ENCODE results near the gene ABCD3. TPM values are rescaled to one million over a fixed set of nuclear protein-coding genes. Genes with fewer than 3 reads are reported as not detected.
"Not testable (repeated sequence)": the region's sequence is repeated elsewhere in the genome, so short reads cannot be mapped to it uniquely, and the experiment has no call there.

Gene ABCD3
- polyA plus RNA-seq, 2 of the 4 experiments (the other 2 are of a cell fraction): 31.3 to 44.8 TPM

- ATAC-seq (no peak), DNase-seq (ENCODE audit: low read depth in 1 of 2, low spot score in 1 of 2) (no peak), FAIRE-seq (no peak)
- Histone ChIP-seq H3K27ac (peak overlapping the region; percentile 6 to 50; a peak in 2 of 6 replicates), H3K9me3 (no peaks in the 10 kb centered on the region), H3K4me1 (peaks cover 72% of the 10 kb centered on the region), H3K4me3 (no peak overlapping the region), H3K4me2 (peak overlapping the region; percentile 88)
- 57% methylated on average over 7 of the region's 8 CpGs for WGBS (ENCODE audit: missing lambda C conversion rate)
- TF ChIP-seq RNF2 (IDR thresholded peaks at IDR 0.05; ENCODE audit: borderline replicate concordance, low read depth) (no peak), FOXS1 (CRISPR knock-in tag; IDR thresholded peaks at IDR 0.05) (no peak), CBX2 (IDR thresholded peaks at IDR 0.05; ENCODE audit: borderline replicate concordance, low read depth) (no peak), HDAC2 (IDR thresholded peaks at IDR 0.05) (no peak), RAD21 (conservative IDR thresholded peaks at IDR 0.05 in 1 of 2, IDR thresholded peaks at IDR 0.05 in 1 of 2) (no peak), POLR2AphosphoS2 (conservative IDR thresholded peaks at IDR 0.05; ENCODE audit: low read length) (no peak), SREBF2 (IDR thresholded peaks at IDR 0.05) (no peak), HOXB13 (CRISPR knock-in tag; IDR thresholded peaks at IDR 0.05; ENCODE audit: low read depth) (no peak), NR3C1 (IDR thresholded peaks at IDR 0.05) (no peak), RFX5 (IDR thresholded peaks at IDR 0.05) (no peak), FOSB (CRISPR knock-in tag; IDR thresholded peaks at IDR 0.05) (no peak), EP300 (IDR thresholded peaks at IDR 0.05) (no peak)
- TF ChIP-seq, protein P1, sequence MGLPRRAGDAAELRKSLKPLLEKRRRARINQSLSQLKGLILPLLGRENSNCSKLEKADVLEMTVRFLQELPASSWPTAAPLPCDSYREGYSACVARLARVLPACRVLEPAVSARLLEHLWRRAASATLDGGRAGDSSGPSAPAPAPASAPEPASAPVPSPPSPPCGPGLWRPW (IDR thresholded peaks at IDR 0.05): no peak
- ChIA-PET CTCF (interaction anchor here (0.5 to 1.1 kb wide), 4 partner anchors 18 to 361 kb away, joined by 3 to 4 read pairs (median 4); no protein-coding TSS in a partner anchor), POLR2A (no interaction called here)
Measured at GRCh38 chr1:94422115-94422820, 4.1 kb downstream of the ABCD3 start.

- POLR2A ChIA-PET: no interaction called here
- no peaks in the 10 kb centered on the region for H3K9me3 ChIP-seq
- peak overlapping the region; percentile 17; the same call in 1 of the 3 replicates for H3K4me3 ChIP-seq
- CTCF ChIA-PET: interaction anchor here (0.6 kb wide), 2 partner anchors 90 to 386 kb away, joined by 3 read pairs; no protein-coding TSS in a partner anchor
- DNase-seq (ENCODE audit: low read depth in 1 of 2, low spot score in 1 of 2) (no peak), FAIRE-seq (no peak), ATAC-seq (no peak)
- H3K4me2 ChIP-seq: peak overlapping the region; percentile 90
- WGBS (ENCODE audit: missing lambda C conversion rate): 14% methylated on average over 4 of the region's 4 CpGs
- TF ChIP-seq RAD21 (conservative IDR thresholded peaks at IDR 0.05 in 1 of 2, IDR thresholded peaks at IDR 0.05 in 1 of 2) (no peak), CHD2 (IDR thresholded peaks at IDR 0.05; ENCODE audit: low read length, partially characterized antibody) (no peak), HDAC2 (IDR thresholded peaks at IDR 0.05) (no peak), MAZ (IDR thresholded peaks at IDR 0.05; ENCODE audit: borderline replicate concordance, low read depth, low read length) (no peak), SREBF2 (IDR thresholded peaks at IDR 0.05) (no peak), EHF (CRISPR knock-in tag; IDR thresholded peaks at IDR 0.05) (no peak), NFE2L2 (conservative IDR thresholded peaks at IDR 0.05; ENCODE audit: low read length) (no peak), CHD4 (IDR thresholded peaks at IDR 0.05; ENCODE audit: borderline replicate concordance) (no peak), POLR2AphosphoS2 (conservative IDR thresholded peaks at IDR 0.05; ENCODE audit: low read length) (no peak), ZNF302 (CRISPR knock-in tag; IDR thresholded peaks at IDR 0.05) (no peak), KDM5A (IDR thresholded peaks at IDR 0.05) (no peak), CEBPB (IDR thresholded peaks at IDR 0.05) (no peak), RNF2 (IDR thresholded peaks at IDR 0.05; ENCODE audit: borderline replicate concordance, low read depth) (no peak), RCOR1 (IDR thresholded peaks at IDR 0.05; ENCODE audit: low read depth, low read length) (no peak), ESRRA (IDR thresholded peaks at IDR 0.05; ENCODE audit: borderline replicate concordance, low read length) (no peak)
- TF ChIP-seq, protein P2, sequence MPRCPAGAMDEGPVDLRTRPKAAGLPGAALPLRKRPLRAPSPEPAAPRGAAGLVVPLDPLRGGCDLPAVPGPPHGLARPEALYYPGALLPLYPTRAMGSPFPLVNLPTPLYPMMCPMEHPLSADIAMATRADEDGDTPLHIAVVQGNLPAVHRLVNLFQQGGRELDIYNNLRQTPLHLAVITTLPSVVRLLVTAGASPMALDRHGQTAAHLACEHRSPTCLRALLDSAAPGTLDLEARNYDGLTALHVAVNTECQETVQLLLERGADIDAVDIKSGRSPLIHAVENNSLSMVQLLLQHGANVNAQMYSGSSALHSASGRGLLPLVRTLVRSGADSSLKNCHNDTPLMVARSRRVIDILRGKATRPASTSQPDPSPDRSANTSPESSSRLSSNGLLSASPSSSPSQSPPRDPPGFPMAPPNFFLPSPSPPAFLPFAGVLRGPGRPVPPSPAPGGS (IDR thresholded peaks at IDR 0.05): no peak
- H3K4me1 ChIP-seq: peaks cover 65% of the 10 kb centered on the region
- peak overlapping the region in 1 of 2 experiments; percentile 47; a peak in 3 of 6 replicates for H3K27ac ChIP-seq
Measured at GRCh38 chr1:94425821-94426484, 7.8 kb downstream of the ABCD3 start.

DNA sequence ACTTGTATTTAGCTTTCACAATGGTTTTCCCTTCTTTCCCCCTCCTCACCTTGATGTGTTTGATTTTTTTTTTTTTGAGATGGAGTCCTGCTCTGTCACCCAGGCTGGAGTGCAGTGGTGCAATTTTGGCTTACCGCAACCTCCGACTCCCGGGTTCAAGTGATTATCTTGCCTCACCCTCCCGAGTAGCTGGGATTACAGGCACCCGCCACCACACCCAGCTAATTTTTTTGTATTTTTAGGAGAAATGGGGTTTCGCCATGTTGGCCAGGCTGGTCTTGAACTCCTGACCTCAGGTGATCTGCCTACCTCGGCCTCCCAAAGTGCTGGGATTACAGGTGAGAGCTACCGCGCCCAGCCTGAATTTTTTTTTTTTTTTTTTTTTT lies 8.3 kb downstream of the ABCD3 start:
- POLR2A ChIA-PET; H3K4me3 ChIP-seq; DNase-seq (ENCODE audit: low read depth in 1 of 2, low spot score in 1 of 2); H3K9me3 ChIP-seq; ATAC-seq; FAIRE-seq: not testable (repeated sequence)
- WGBS (ENCODE audit: missing lambda C conversion rate): 91% methylated on average over 9 of the region's 9 CpGs
- Histone ChIP-seq H3K4me2 (peak overlapping the region; percentile 90), H3K27ac (peak overlapping the region in 1 of 2 experiments; percentile 47; a peak in 3 of 6 replicates), H3K4me1 (peaks cover 60% of the 10 kb centered on the region)
- CTCF ChIA-PET: interaction anchor here (0.6 kb wide), 2 partner anchors 90 to 387 kb away, joined by 3 read pairs; no protein-coding TSS in a partner anchor

All from A549 (cell line).